Measurements from ENCODE around the gene MAPK7.

Gene MAPK7

GRCh38 chr17:19364699-19365498 lies 13.4 kb upstream of the MAPK7 start:
- no peak for DNase-seq

GRCh38 chr17:19365499-19365817 lies 12.8 kb upstream of the MAPK7 start:
- DNase-seq, result no peak

GRCh38 chr17:19365833-19366636 lies 12.3 kb upstream of the MAPK7 start:
- DNase-seq, result no peak

- DNase-seq, result no peak
Observed at GRCh38 chr17:19366637-19366972, 11.7 kb upstream of the MAPK7 start.

- DNase-seq, result no peak
Observed at GRCh38 chr17:19368229-19368628, 10.1 kb upstream of the MAPK7 start.

GRCh38 chr17:19369107-19369778 lies 9.1 kb upstream of the MAPK7 start:
- no peak for DNase-seq

- DNase-seq, result no peak
Observed at GRCh38 chr17:19369846-19370492, 8.3 kb upstream of the MAPK7 start.

GRCh38 chr17:19370493-19370960 lies 7.8 kb upstream of the MAPK7 start:
- DNase-seq, result no peak

- no peak for DNase-seq
Observed at GRCh38 chr17:19371259-19372010, 6.9 kb upstream of the MAPK7 start.

GRCh38 chr17:19372011-19372370 lies 6.3 kb upstream of the MAPK7 start:
- no peak for DNase-seq

GRCh38 chr17:19372439-19372838 lies 5.9 kb upstream of the MAPK7 start:
- DNase-seq, result no peak

GRCh38 chr17:19372866-19373504 lies 5.3 kb upstream of the MAPK7 start:
- DNase-seq, result no peak

- no peak for DNase-seq
Observed at GRCh38 chr17:19374136-19374535, 4.2 kb upstream of the MAPK7 start.

- no peak for DNase-seq
Observed at GRCh38 chr17:19375732-19376131, 2.6 kb upstream of the MAPK7 start.

GRCh38 chr17:19376811-19377210 lies 1.5 kb upstream of the MAPK7 start:
- no peak for DNase-seq

GRCh38 chr17:19377602-19378415 lies 489 bp upstream of the MAPK7 start:
- peak; percentile 92 for DNase-seq

- no peak for DNase-seq
Observed at GRCh38 chr17:19379361-19380065, 1.2 kb downstream of the MAPK7 start.

GRCh38 chr17:19380481-19381301 lies 2.4 kb downstream of the MAPK7 start:
- DNase-seq, result no peak

GRCh38 chr17:19381361-19381740 lies 3.1 kb downstream of the MAPK7 start:
- DNase-seq, result no peak

Measured in NK-92 treated with Interleukin-12 subunit alpha and Interleukin-12 subunit beta, amount 100 ng/mL, for 24 hours (cell line).